GM23338 (cell line): ENCODE results near the gene LLGL1. TPM values are rescaled to one million over a fixed set of nuclear protein-coding genes. Genes with fewer than 3 reads are reported as not detected.

Experiments used
- ATAC-seq: fragments of 200-7000 bp; cut with Tn5 transposase; 3 replicates; pipeline ENCODE4 v1.9.1; 2020
- DNase-seq: peaks from one replicate; pipeline ENCODE4 v3.0.0-alpha.2; 2015; ENCODE audit warnings: low spot score
- H2AFZ ChIP-seq: fragments of 200-600 bp; sonication (generic); 2 replicates; pipeline ENCODE4 v1.8.0; 2016; ENCODE audit warnings: antibody characterized with exemption, mild to moderate bottlenecking, moderate library complexity
- H3F3A ChIP-seq: fragments of 200-600 bp; sonication (generic); replicated peaks from 2 replicates; pipeline ENCODE4 v1.8.0; 2017; ENCODE audit warnings: antibody characterized with exemption, mixed run types, low read depth
- H3K27ac ChIP-seq: fragments of 200-600 bp; sonication (generic); 2 replicates; pipeline ENCODE4 v1.6.1; 2016; ENCODE audit warnings: low read depth
- H3K27me3 ChIP-seq: fragments of 200-600 bp; sonication (generic); 2 replicates; pipeline ENCODE4 v1.8.0; 2016; ENCODE audit warnings: mild to moderate bottlenecking, mixed run types, moderate library complexity; ENCODE audit not compliant: insufficient read depth
- H3K36me3 ChIP-seq: fragments of 200-600 bp; sonication (generic); 2 replicates; pipeline ENCODE4 v1.8.0; 2016; ENCODE audit warnings: mild to moderate bottlenecking; ENCODE audit not compliant: insufficient read depth
- H3K4me1 ChIP-seq: fragments of 200-600 bp; sonication (generic); 2 replicates; pipeline ENCODE4 v1.8.0; 2016; ENCODE audit warnings: mild to moderate bottlenecking, moderate library complexity; ENCODE audit not compliant: insufficient read depth
- H3K4me2 ChIP-seq: fragments of 200-600 bp; sonication (generic); 2 replicates; pipeline ENCODE4 v1.7.1; 2017; ENCODE audit warnings: mixed run types
- H3K4me3 ChIP-seq: fragments of 200-600 bp; sonication (generic); 2 replicates; pipeline ENCODE4 v1.6.1; 2016; ENCODE audit warnings: mixed run types
- H3K79me2 ChIP-seq: fragments of 200-600 bp; sonication (generic); replicated peaks from 2 replicates; pipeline ENCODE4 v1.8.0; 2017; ENCODE audit warnings: mild to moderate bottlenecking; ENCODE audit not compliant: insufficient read depth
- H3K9me2 ChIP-seq: fragments of 200-600 bp; sonication (generic); 2 replicates; pipeline ENCODE4 v1.8.0; 2017; ENCODE audit not compliant: insufficient read depth
- H4K20me1 ChIP-seq: fragments of 200-600 bp; sonication (generic); replicated peaks from 2 replicates; pipeline ENCODE4 v1.8.0; 2017; ENCODE audit warnings: mild to moderate bottlenecking; ENCODE audit not compliant: insufficient read depth
- H3K27ac Mint-ChIP-seq: 2 replicates; pipeline ENCODE4 v1.8.0; 2020; ENCODE audit warnings: inconsistent platforms, mild to moderate bottlenecking, moderate library complexity, mixed read lengths
- H3K27me3 Mint-ChIP-seq: 3 replicates; pipeline ENCODE4 v1.8.0; 2022; ENCODE audit warnings: low read depth, mild to moderate bottlenecking, moderate library complexity, mixed read lengths, inconsistent platforms; ENCODE audit not compliant: insufficient read depth, poor library complexity
- H3K36me3 Mint-ChIP-seq: 3 replicates; pipeline ENCODE4 v1.8.0; 2021; ENCODE audit warnings: low read depth, mild to moderate bottlenecking, inconsistent platforms, moderate library complexity, mixed read lengths
- H3K4me1 Mint-ChIP-seq: 3 replicates; pipeline ENCODE4 v1.8.0; 2020; ENCODE audit warnings: mild to moderate bottlenecking, inconsistent platforms, mixed read lengths
- H3K4me3 Mint-ChIP-seq: 3 replicates; pipeline ENCODE4 v1.8.0; 2021; ENCODE audit warnings: moderate library complexity, mild to moderate bottlenecking, inconsistent platforms, mixed read lengths
- H3K9me3 Mint-ChIP-seq: 3 replicates; pipeline ENCODE4 v1.8.0; 2020; ENCODE audit warnings: moderate library complexity, mild to moderate bottlenecking, inconsistent platforms, mixed read lengths
- ETS1 ChIP-seq: IDR thresholded peaks from 2 replicates; pipeline ENCODE4 v1.6.1; 2016; ENCODE audit warnings: antibody characterized with exemption
- EZH2 ChIP-seq: fragments of 200-600 bp; sonication (generic); IDR thresholded peaks from one replicate; pipeline ENCODE4 v1.8.0; 2017; ENCODE audit warnings: antibody characterized with exemption, mild to moderate bottlenecking, low read depth; ENCODE audit not compliant: unreplicated experiment
- EZH2phosphoT487 ChIP-seq: fragments of 200-600 bp; sonication (generic); IDR thresholded peaks from one replicate; pipeline ENCODE4 v1.8.1; 2018; ENCODE audit warnings: antibody characterized with exemption; ENCODE audit not compliant: unreplicated experiment
- JUNB ChIP-seq: IDR thresholded peaks from one replicate; pipeline ENCODE4 v1.6.1; 2016; ENCODE audit warnings: antibody characterized with exemption; ENCODE audit not compliant: unreplicated experiment
- NANOG ChIP-seq: IDR thresholded peaks from 2 replicates; pipeline ENCODE4 v1.6.1; 2016; ENCODE audit warnings: antibody characterized with exemption, borderline replicate concordance
- POLR2AphosphoS5 ChIP-seq: IDR thresholded peaks from 2 replicates; pipeline ENCODE4 v1.6.1; 2016; ENCODE audit warnings: antibody characterized with exemption, low read depth
- STAT1 ChIP-seq: IDR thresholded peaks from one replicate; pipeline ENCODE4 v1.6.1; 2016; ENCODE audit warnings: antibody characterized with exemption; ENCODE audit not compliant: unreplicated experiment
- ZNF114 ChIP-seq: fragments of 250-450 bp; sonication (Bioruptor Pico); IDR thresholded peaks from 2 replicates; pipeline ENCODE4 v1.5.0; 2020; ENCODE audit warnings: mild to moderate bottlenecking, moderate library complexity
- ZNF331 ChIP-seq: fragments of 250-450 bp; sonication (Bioruptor Pico); IDR thresholded peaks from 2 replicates; pipeline ENCODE4 v1.5.0; 2020; ENCODE audit warnings: low read depth, mild to moderate bottlenecking, moderate library complexity
- ZNF462 ChIP-seq: fragments of 250-450 bp; sonication (Bioruptor Pico); IDR thresholded peaks from 2 replicates; pipeline ENCODE4 v1.5.0; 2020; ENCODE audit warnings: mild to moderate bottlenecking, moderate library complexity
- polyA plus RNA-seq: library from polyadenylated mRNA; unstranded; fragments of >200 nt; fragmentation: Nextera tagmentation; extraction: Ambion mirVana; gene quantifications from 2 replicates; pipeline ENCODE4 v1.2.1, GENCODE V29; 2016
- total RNA-seq: library from RNA; depleted of rRNA; stranded (reverse); fragments of >200 nt; shearing (Covaris generic); gene quantifications from 2 replicates; pipeline ENCODE4 v1.2.3, GENCODE V29; 2014
- TF ChIP-seq, protein P1 (sequence below): IDR thresholded peaks from one replicate; pipeline ENCODE4 v1.6.1; 2018; ENCODE audit warnings: antibody characterized with exemption; ENCODE audit not compliant: unreplicated experiment

LLGL1 gene
- total and polyA plus RNA-seq, 2 experiments from 2014 or later: 5.9 to 129 TPM

DNA sequence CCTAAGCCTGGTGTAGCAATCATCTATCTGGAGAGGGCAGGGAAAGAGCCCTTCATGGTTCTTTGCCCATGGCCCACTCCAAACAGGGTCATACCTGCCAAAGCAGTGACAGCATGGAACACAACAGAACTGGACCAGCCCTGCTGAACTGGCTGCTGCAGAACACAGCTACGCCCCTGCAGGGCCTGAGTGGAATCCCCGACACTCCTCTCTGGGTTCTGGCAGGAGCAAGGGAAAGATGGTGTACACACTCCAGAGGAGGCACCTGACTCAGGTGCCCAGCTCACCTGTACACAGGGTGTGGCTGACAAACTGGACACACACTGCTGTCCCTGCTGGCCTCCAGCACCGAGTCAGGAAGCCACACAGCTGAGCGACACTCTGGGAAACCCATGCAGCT, 54.8 kb downstream of the LLGL1 start (continued):
- TF ChIP-seq, protein P1, sequence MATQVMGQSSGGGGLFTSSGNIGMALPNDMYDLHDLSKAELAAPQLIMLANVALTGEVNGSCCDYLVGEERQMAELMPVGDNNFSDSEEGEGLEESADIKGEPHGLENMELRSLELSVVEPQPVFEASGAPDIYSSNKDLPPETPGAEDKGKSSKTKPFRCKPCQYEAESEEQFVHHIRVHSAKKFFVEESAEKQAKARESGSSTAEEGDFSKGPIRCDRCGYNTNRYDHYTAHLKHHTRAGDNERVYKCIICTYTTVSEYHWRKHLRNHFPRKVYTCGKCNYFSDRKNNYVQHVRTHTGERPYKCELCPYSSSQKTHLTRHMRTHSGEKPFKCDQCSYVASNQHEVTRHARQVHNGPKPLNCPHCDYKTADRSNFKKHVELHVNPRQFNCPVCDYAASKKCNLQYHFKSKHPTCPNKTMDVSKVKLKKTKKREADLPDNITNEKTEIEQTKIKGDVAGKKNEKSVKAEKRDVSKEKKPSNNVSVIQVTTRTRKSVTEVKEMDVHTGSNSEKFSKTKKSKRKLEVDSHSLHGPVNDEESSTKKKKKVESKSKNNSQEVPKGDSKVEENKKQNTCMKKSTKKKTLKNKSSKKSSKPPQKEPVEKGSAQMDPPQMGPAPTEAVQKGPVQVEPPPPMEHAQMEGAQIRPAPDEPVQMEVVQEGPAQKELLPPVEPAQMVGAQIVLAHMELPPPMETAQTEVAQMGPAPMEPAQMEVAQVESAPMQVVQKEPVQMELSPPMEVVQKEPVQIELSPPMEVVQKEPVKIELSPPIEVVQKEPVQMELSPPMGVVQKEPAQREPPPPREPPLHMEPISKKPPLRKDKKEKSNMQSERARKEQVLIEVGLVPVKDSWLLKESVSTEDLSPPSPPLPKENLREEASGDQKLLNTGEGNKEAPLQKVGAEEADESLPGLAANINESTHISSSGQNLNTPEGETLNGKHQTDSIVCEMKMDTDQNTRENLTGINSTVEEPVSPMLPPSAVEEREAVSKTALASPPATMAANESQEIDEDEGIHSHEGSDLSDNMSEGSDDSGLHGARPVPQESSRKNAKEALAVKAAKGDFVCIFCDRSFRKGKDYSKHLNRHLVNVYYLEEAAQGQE: no peak
- TF ChIP-seq ZNF114 (CRISPR knock-in tag): no peak
- TF ChIP-seq ETS1: no peak
- no peak for TF ChIP-seq STAT1
- TF ChIP-seq POLR2AphosphoS5: no peak
- no peak for TF ChIP-seq EZH2phosphoT487
- no peak for TF ChIP-seq JUNB
- TF ChIP-seq NANOG: no peak

GRCh38 chr17:18280766-18281371, 55.4 kb downstream of the LLGL1 start:
- Mint-ChIP-seq H3K27me3 (peaks cover 3% of the 10 kb centered on the region), H3K36me3 (peaks cover 84% of the 10 kb centered on the region), H3K9me3 (no peaks in the 10 kb centered on the region), H3K4me3 (no peak overlapping the region), H3K4me1 (no peaks in the 10 kb centered on the region), H3K27ac (no peak overlapping the region)
- H3K27me3 ChIP-seq: no peaks in the 10 kb centered on the region
- H3K4me1 ChIP-seq: no peaks in the 10 kb centered on the region
- H3K27ac ChIP-seq: no peak overlapping the region
- DNase-seq (no peak), ATAC-seq (no peak)
- H3K36me3 ChIP-seq: peaks cover 50% of the 10 kb centered on the region
- no peaks in the 10 kb centered on the region for H3K9me2 ChIP-seq
- no peak overlapping the region for H2AFZ ChIP-seq
- peaks cover 12% of the 10 kb centered on the region for H4K20me1 ChIP-seq
- 0 out of 2 replicates have a peak, but pooled peaks cover 4% of the 10 kb centered on the region for H3F3A ChIP-seq
- no peaks in the 10 kb centered on the region for H3K79me2 ChIP-seq
- no peak overlapping the region for H3K4me2 ChIP-seq
- no peak overlapping the region for H3K4me3 ChIP-seq
- no peak for TF ChIP-seq ZNF331
- TF ChIP-seq EZH2: no peak
- TF ChIP-seq ZNF462: no peak
- no peak for TF ChIP-seq ZNF114 (CRISPR knock-in tag)
- no peak for TF ChIP-seq STAT1
- TF ChIP-seq JUNB: no peak
- TF ChIP-seq NANOG: no peak
